Dendritic cell treated with granulocyte-macrophage colony-stimulating factor and Interleukin-4, amounts not matched to agents 40 ng/mL and 50 ng/mL, for 4 days (primary cell): Measurements from ENCODE around the gene SAMD4B.
A peak's percentile ranks its signal among the peaks of the same experiment; 100 is the strongest.

Source experiments
- H3K27ac Mint-ChIP-seq: one replicate; pipeline ENCODE4 v1.8.0; 2022; ENCODE audit warnings: mild to moderate bottlenecking, mixed read lengths
- H3K27me3 Mint-ChIP-seq: one replicate; pipeline ENCODE4 v1.8.0; 2022; ENCODE audit warnings: mild to moderate bottlenecking, mixed read lengths
- H3K36me3 Mint-ChIP-seq: one replicate; pipeline ENCODE4 v1.8.0; 2022; ENCODE audit warnings: low read depth, mixed read lengths
- H3K4me1 Mint-ChIP-seq: one replicate; pipeline ENCODE4 v1.8.0; 2022; ENCODE audit warnings: low read depth, mixed read lengths
- H3K4me3 Mint-ChIP-seq: one replicate; pipeline ENCODE4 v1.8.0; 2022; ENCODE audit warnings: mild to moderate bottlenecking, moderate library complexity, mixed read lengths
- H3K9me3 Mint-ChIP-seq: one replicate; pipeline ENCODE4 v1.8.0; 2022; ENCODE audit warnings: mixed read lengths
- intact Hi-C: fragments of 100-400 bp; cut with micrococcal nuclease; formaldehyde crosslinking; loops from one replicate; pipeline ENCODE4 v1.15.0; 2022

SAMD4B gene

GRCh38 chr19:39405958-39406655, 63.9 kb downstream of the SAMD4B start:
- intact Hi-C loops, result loop anchor here (1.0 kb wide), 1 partner anchor 8 kb away; no protein-coding TSS in a partner anchor
- Mint-ChIP-seq H3K27me3 (no peaks in the 10 kb centered on the region), H3K4me1 (peaks cover 63% of the 10 kb centered on the region), H3K4me3 (peak overlapping the region; percentile 99), H3K27ac (peak overlapping the region; percentile 98), H3K9me3 (no peaks in the 10 kb centered on the region), H3K36me3 (peaks cover 59% of the 10 kb centered on the region)

GRCh38 chr19:39406656-39407409, 64.6 kb downstream of the SAMD4B start, which contains the start of gene ZFP36:
Gene ZFP36, plus strand, starts transcription at chr19:39406847. Its CDS starts 58 bp downstream, at chr19:39406905.
- H3K36me3 Mint-ChIP-seq, result peaks cover 62% of the 10 kb centered on the region
- H3K9me3 Mint-ChIP-seq, result no peaks in the 10 kb centered on the region
- no peaks in the 10 kb centered on the region for H3K27me3 Mint-ChIP-seq
- intact Hi-C loops, result loop anchor here (1.0 kb wide), 1 partner anchor 9 kb away; no protein-coding TSS in a partner anchor
- peaks cover 61% of the 10 kb centered on the region for H3K4me1 Mint-ChIP-seq
- H3K27ac Mint-ChIP-seq, result peak within 1 kb of the TSS; percentile 98
- peak within 1 kb of the TSS; percentile 99 for H3K4me3 Mint-ChIP-seq

- peak overlapping the region; percentile 99 for H3K4me3 Mint-ChIP-seq
- H3K27ac Mint-ChIP-seq, result peak overlapping the region; percentile 98
- H3K36me3 Mint-ChIP-seq, result peaks cover 62% of the 10 kb centered on the region
- no peaks in the 10 kb centered on the region for H3K9me3 Mint-ChIP-seq
- intact Hi-C loops, result no loop called here
- H3K4me1 Mint-ChIP-seq, result peaks cover 56% of the 10 kb centered on the region
- no peaks in the 10 kb centered on the region for H3K27me3 Mint-ChIP-seq
These were observed 65.1 kb downstream of the SAMD4B start for GRCh38 chr19:39407410-39407659.

- peaks cover 51% of the 10 kb centered on the region for H3K4me1 Mint-ChIP-seq
- intact Hi-C loops, result no loop called here
- H3K4me3 Mint-ChIP-seq, result peak overlapping the region; percentile 99
These were observed 65.6 kb downstream of the SAMD4B start for GRCh38 chr19:39407660-39408391.

GRCh38 chr19:39408392-39409207, 66.4 kb downstream of the SAMD4B start:
- peak overlapping the region; percentile 99 for H3K4me3 Mint-ChIP-seq
- H3K9me3 Mint-ChIP-seq, result no peaks in the 10 kb centered on the region
- intact Hi-C loops, result no loop called here
- peak overlapping the region; percentile 98 for H3K27ac Mint-ChIP-seq
- H3K4me1 Mint-ChIP-seq, result peaks cover 46% of the 10 kb centered on the region
- H3K27me3 Mint-ChIP-seq, result no peaks in the 10 kb centered on the region
- peaks cover 56% of the 10 kb centered on the region for H3K36me3 Mint-ChIP-seq

More at GRCh38 chr19:39407660-39408391, 65.6 kb downstream of the SAMD4B start:
- H3K9me3 Mint-ChIP-seq, result no peaks in the 10 kb centered on the region
- H3K27ac Mint-ChIP-seq, result peak overlapping the region; percentile 98
- no peaks in the 10 kb centered on the region for H3K27me3 Mint-ChIP-seq
- peaks cover 59% of the 10 kb centered on the region for H3K36me3 Mint-ChIP-seq

GRCh38 chr19:39409208-39410016, 67.2 kb downstream of the SAMD4B start:
- H3K4me1 Mint-ChIP-seq, result peaks cover 48% of the 10 kb centered on the region
- intact Hi-C loops, result loop anchor here (5.0 kb wide), 1 partner anchor 67 kb away; the partner anchor contains the start of gene SAMD4B
- H3K4me3 Mint-ChIP-seq, result peak overlapping the region; percentile 99
- peaks cover 56% of the 10 kb centered on the region for H3K36me3 Mint-ChIP-seq
- no peaks in the 10 kb centered on the region for H3K9me3 Mint-ChIP-seq
- H3K27ac Mint-ChIP-seq, result peak overlapping the region; percentile 98
- H3K27me3 Mint-ChIP-seq, result peaks cover 2% of the 10 kb centered on the region

GRCh38 chr19:39410017-39410830, 68.0 kb downstream of the SAMD4B start:
- Mint-ChIP-seq H3K27me3 (peaks cover 2% of the 10 kb centered on the region), H3K9me3 (no peaks in the 10 kb centered on the region), H3K27ac (peak overlapping the region; percentile 98), H3K4me1 (peaks cover 49% of the 10 kb centered on the region), H3K36me3 (peaks cover 56% of the 10 kb centered on the region), H3K4me3 (peak overlapping the region; percentile 81)
- intact Hi-C loops, result loop anchor here (5.0 kb wide), 1 partner anchor 68 kb away; the partner anchor contains the start of gene SAMD4B

GRCh38 chr19:39410831-39411080, 68.5 kb downstream of the SAMD4B start:
- Mint-ChIP-seq H3K27ac (peak overlapping the region; percentile 98), H3K36me3 (peaks cover 56% of the 10 kb centered on the region), H3K27me3 (peaks cover 2% of the 10 kb centered on the region), H3K4me3 (peak overlapping the region; percentile 81), H3K9me3 (no peaks in the 10 kb centered on the region), H3K4me1 (peaks cover 44% of the 10 kb centered on the region)
- intact Hi-C loops, result loop anchor here (5.0 kb wide), 1 partner anchor 68 kb away; the partner anchor contains the start of gene SAMD4B

GRCh38 chr19:39411081-39411831, 69.0 kb downstream of the SAMD4B start:
- intact Hi-C loops, result loop anchor here (5.0 kb wide), 1 partner anchor 69 kb away; the partner anchor contains the start of gene SAMD4B
- Mint-ChIP-seq H3K4me1 (peaks cover 39% of the 10 kb centered on the region), H3K4me3 (peak overlapping the region; percentile 81), H3K36me3 (peaks cover 54% of the 10 kb centered on the region), H3K27ac (peak overlapping the region; percentile 98), H3K9me3 (no peaks in the 10 kb centered on the region), H3K27me3 (peaks cover 2% of the 10 kb centered on the region)

- peak overlapping the region; percentile 98 for H3K27ac Mint-ChIP-seq
- H3K9me3 Mint-ChIP-seq, result no peaks in the 10 kb centered on the region
- intact Hi-C loops, result loop anchor here (1.0 to 5.0 kb wide), 3 partner anchors 13 to 69 kb away; partner anchors contain the start of gene SAMD4B
- H3K36me3 Mint-ChIP-seq, result peaks cover 54% of the 10 kb centered on the region
- peaks cover 40% of the 10 kb centered on the region for H3K4me1 Mint-ChIP-seq
- peak overlapping the region; percentile 81 for H3K4me3 Mint-ChIP-seq
- peaks cover 2% of the 10 kb centered on the region for H3K27me3 Mint-ChIP-seq
These were observed 69.5 kb downstream of the SAMD4B start for GRCh38 chr19:39411832-39412099.

GRCh38 chr19:39412100-39412866, 70.1 kb downstream of the SAMD4B start, which contains the start of gene PLEKHG2:
Gene PLEKHG2, plus strand, starts transcription at chr19:39412669. Its CDS starts 1,418 bp downstream, at chr19:39414087.
- peaks cover 44% of the 10 kb centered on the region for H3K4me1 Mint-ChIP-seq
- H3K4me3 Mint-ChIP-seq, result peak within 1 kb of the TSS; percentile 81
- H3K36me3 Mint-ChIP-seq, result peaks cover 53% of the 10 kb centered on the region
- intact Hi-C loops, result loop anchor here (1.0 to 5.0 kb wide), 3 partner anchors 14 to 70 kb away; partner anchors contain the start of gene SAMD4B
- no peaks in the 10 kb centered on the region for H3K9me3 Mint-ChIP-seq
- peak within 1 kb of the TSS; percentile 98 for H3K27ac Mint-ChIP-seq
- H3K27me3 Mint-ChIP-seq, result peaks cover 2% of the 10 kb centered on the region
